GM21390 (cell line): ENCODE data around the gene PAK4.

Source experiments
- ATAC-seq: cut with Tn5 transposase; IDR thresholded peaks from one replicate; pipeline ENCODE4 v1.9.1; 2021; ENCODE audit not compliant: unreplicated experiment

PAK4 gene

DNA sequence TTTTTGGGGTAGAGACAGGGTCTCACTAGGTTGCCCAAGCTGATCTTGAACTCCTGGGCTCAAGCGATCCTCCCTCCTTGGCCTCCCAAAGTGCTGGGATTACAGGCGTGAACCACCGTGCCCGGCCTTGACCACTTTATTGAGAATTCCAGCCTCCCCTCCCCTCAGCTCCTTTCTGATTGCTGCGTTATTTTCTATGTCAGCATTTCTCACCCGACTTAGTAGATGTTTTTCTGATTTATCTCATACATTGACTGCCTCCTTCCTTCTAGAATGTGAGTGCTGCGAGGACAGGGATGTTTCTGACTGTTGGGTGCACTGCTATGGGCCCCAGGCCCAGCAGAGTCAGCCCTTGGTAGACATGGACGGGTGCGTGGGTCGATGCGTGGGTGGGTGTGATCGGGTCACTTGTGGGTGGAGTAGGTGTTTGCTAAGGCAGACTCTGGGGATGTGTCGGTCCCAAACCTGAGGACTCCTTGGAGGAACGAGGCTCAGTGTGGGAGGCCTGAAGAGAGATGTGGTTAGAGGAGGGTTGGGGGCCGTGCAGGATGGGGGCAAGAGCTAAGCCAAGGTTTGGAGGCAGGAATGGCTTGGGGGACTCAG lies 37.0 kb downstream of the PAK4 start:
- no peak for ATAC-seq

DNA sequence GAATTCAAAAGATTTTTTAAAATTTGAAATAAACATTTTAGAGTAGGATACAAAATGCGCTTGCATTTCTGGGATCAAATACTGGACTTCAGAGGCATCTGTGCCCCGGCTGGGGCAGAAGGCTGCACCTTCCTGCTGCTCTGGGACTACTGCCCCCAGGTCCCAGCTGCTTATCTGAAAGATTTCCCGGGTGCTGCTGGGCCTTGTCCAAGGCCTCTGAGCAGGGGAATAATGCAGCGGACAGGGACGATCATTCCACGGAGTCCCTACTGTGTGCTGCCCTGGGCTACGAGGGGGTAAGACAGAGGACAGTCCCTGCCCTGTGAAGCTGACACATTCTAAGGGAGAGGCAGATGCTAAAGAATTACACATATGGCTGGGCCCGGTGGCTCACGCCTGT lies 38.0 kb downstream of the PAK4 start:
- no peak for ATAC-seq

DNA sequence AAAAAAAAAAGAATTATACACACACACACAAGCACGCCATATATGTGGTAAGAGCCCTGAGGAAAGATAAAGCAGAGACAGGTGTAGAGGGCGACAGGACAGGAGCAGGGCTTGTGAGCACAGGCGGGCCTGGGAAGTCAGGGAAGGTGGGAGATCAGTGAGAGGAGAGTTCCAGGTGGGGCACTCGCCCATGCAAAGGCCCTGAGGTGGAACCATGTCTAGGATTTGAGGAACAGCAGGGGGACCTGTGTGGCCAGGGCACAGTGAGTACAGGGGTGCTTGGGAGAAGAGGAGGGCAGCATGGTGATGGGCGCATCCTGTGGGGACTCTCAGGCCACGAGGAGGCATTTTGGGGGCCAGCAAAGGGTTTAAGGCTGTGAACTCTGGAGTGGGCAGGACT lies 38.7 kb downstream of the PAK4 start:
- no peak for ATAC-seq

DNA sequence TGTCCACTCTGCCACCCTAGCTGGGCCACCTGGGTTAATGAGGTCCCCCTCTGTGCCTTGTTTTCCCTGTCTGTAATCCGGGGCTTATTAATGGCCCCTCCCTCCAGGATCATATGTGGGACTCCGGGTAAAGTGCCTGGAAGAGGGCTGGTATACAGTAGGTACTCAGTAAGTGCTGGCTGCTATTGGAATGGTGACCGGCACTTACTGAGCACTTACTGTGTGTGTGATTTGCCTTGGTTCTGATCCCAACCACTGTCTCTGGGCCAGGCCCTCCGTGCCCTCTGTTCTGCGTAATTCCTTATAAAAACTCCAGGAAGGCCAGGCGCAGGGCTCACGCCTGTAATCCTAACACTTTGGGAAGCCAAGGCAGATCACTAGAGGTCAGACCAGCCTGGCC lies 40.3 kb downstream of the PAK4 start:
- ATAC-seq, result no peak

DNA sequence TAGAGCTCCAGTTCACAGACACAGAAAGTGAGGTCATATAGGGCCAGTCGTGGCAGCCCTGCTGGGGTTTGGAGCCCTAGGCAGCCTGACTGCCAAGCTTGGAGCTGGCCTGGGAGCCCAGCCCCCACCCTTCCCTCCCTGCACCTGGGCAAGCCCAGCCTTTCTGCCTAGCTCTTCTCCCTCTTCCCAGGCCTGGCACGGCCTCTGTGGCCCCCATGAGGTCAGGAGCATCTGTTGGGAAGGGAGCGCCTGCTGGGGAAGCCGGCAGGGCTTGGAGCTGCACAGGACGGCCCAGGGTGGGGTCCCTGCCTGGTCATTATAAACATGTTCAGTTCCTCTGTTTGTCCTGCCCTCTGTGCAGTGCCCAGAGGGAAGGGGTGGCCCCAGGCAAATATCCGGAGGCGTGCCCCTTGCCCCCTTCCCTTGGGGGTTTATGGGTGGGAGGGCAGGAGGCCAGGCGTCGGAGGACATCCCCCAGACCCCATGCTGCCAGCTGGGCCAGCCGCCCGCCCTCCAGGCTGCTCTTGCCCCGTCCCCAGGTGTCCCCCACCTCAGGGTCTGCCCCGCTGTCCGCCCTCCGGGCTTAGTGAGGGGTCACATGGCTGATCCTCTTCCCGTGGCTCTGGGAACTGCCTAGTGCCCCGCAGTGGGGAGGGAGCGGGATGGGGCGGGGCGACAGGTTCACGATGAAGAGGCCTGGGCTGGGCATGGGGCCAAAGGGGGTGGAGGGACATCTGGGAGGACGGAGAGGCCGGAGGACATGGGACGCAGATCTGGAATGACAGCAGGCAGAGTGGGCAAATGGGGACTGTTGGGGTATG lies 41.2 kb downstream of the PAK4 start:
- no peak for ATAC-seq

DNA sequence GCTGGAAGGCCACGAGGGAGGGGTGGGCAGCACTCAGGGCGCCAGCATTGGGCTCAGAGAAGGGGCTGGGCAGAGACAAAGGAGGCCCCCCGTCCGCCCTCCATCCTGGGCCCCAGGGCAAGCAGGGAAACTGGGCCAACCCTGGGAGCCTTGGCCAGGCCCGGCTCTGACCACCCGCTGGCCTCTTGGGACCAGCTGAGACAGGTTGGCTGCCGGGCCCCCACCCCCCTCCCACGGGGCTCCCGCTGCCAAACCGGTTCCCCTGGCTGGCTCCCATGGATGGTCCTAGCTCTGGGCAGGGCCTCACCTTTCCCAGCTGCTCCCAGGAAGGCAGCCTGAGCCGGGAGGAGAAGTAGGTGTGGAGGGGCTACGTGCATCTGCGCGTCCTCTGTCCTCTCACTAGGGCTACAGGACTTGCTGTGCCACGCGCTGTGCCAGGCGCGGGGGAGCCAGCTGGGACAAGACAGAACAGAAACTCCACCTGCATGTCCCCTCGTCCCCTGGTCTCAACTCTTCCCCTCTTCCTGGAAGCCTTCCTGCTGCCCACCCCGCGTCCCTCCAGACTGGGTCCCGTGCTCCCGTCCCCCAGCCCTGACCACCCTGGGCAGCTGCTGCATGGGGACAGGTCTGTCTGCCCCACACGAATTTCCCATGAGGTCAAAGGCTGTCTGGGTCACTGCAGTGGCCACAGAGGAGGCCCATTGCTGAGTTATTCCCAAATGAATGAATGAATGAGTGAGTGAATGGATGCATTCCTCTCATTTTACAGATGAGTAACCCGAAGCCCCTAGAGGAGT lies 42.1 kb downstream of the PAK4 start:
- no peak for ATAC-seq

DNA sequence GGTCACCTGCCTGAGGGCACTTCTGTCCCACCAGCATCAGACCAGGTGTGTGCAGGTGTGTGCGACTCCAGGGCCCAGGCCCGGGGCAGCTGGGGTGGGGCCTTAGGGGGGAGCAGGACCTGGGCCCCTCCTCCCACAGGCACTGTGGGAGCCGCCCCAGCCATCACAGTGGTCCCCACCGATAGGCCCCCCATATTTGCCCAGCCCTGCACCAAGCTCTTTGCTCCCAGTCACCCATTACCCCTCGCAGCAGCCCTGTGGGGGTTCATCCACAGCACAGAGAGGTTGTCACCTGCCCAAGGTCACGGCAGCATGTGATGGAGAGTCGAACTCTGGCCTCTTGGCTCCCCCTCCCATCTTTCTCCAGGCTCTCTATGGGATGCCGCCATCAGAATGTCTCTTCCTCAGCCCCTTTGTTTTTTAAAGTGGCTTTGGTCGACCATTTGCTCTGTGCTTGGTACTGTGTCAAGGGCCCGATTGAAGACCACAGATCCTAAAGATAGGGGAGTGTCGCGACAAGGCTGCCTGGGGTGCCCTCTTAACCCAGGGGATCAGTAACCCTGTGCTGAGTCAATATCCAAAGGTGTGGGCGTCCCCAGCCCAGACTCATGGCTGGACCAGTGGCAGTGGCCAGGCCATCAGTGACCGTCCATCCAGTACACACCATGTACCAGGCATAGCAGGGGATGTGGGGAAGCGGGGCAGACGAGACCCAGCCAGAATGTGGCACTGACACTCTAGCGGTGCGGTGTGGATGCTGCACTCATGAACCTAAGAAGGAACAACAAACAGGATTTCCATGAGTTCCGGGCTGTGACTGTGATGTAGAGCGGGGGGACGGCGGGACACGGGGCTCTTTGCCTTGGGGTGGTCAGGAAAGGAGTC lies 42.9 kb downstream of the PAK4 start:
- ATAC-seq, result no peak

DNA sequence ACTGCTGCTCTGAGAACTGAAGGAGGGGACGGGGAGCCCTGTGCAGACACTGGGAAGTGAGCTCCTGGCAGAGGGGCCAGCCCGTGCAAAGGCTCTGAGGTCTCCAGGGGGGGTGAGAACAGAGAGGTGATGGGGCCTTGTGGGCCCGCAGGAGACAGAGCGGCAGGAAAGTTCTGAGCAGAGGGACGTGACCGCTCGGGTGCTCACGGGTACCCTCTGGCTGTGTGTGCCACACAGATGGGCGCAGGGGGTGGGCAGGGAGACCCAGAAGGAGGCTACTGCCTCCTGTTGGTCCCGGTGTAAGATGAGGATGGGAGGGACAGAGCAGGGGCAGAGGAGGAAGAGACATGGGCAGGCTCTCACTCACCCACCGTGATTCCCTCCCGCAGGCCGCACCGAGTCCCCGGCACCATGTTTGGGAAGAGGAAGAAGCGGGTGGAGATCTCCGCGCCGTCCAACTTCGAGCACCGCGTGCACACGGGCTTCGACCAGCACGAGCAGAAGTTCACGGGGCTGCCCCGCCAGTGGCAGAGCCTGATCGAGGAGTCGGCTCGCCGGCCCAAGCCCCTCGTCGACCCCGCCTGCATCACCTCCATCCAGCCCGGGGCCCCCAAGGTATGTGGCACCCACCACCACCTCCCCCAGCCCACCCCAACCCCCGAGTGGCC lies 43.7 kb downstream of the PAK4 start:
- no peak for ATAC-seq

DNA sequence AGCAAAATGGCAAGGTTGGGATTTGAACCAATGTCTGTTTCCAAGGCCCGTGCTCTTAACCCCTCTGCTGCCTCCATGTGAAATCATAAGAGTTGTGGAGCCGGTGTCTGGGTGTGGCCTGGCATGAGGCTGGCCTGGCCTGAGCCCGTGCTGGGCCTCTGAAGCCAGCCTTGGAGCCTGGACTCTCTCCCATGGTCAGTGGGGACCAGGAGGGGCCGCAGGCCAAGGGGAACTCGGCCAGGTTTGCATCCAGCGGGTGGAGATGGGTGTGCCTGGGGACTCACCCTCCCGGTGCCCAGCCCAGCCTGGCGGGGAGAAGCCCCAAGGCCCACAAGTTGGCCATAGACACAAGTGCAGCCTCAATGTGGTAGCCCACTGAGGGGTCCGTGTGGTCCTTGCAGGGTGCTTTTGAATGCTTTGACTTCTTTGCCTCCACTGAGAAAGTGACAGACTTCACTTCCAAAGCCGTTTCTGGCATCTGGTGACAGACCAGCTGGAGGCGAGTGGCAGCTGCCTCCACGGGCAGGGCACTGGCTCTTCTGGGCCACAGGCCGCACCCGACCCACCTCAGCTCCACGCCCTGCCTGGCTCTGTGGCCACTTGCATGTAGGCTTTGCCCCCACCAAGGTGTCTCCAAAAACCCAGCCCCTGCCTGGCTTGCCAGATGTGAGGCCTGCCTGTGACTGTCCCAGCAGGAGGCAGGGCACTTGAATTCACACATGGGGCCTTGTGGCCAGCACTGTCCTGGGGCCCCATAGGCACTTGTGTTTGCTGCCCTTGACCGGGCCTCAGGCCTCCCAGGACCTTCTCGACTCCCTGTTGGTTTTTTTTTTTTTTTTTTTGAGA lies 45.0 kb downstream of the PAK4 start:
- no peak for ATAC-seq

DNA sequence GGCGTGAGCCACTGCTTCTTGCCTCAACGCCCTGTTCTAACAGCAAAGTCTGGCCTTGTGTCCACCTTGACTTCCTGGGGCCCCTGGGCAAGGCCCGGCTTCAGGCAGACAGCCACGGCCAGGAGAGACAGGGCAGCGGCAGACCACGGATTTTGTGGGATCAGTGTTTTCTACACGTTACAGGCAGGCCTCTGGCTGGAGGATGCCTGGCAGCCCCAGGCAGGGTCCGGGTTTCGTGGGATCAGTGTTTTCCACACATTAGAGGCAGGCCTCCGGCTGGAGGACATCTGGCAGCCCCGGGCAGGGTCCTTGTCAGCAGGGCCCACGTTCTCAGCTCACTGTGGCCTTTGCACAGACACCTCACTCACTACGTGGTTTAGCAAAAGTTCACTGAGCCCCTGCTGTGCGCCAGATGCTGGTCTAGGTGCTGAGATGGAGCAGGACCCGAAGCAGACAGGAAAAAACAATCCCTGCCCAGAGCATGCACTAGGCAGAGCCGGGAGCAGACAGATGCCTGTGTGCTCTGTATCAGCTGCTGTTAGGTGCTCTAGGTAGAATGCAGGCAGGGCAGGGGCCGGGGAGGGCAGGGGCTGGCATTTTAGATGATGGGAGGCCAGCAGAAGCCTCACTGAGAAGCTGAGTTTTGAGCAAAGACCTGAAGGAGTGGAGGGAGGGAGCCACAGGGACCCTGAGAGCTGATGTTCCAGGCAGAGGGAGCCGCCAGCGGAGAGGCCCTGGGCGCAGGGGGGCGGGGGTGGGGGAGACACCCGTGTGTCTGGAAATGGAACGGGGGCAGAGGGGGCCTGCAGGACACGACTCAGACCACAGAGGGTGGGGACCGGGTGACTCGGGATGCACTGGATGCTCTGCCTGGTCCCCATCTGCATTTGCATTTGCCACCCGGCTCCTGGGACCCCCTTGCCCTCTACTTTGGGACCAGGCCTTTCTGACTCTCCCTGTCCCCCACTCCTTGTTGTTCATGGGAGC lies 46.2 kb downstream of the PAK4 start:
- ATAC-seq, result no peak

DNA sequence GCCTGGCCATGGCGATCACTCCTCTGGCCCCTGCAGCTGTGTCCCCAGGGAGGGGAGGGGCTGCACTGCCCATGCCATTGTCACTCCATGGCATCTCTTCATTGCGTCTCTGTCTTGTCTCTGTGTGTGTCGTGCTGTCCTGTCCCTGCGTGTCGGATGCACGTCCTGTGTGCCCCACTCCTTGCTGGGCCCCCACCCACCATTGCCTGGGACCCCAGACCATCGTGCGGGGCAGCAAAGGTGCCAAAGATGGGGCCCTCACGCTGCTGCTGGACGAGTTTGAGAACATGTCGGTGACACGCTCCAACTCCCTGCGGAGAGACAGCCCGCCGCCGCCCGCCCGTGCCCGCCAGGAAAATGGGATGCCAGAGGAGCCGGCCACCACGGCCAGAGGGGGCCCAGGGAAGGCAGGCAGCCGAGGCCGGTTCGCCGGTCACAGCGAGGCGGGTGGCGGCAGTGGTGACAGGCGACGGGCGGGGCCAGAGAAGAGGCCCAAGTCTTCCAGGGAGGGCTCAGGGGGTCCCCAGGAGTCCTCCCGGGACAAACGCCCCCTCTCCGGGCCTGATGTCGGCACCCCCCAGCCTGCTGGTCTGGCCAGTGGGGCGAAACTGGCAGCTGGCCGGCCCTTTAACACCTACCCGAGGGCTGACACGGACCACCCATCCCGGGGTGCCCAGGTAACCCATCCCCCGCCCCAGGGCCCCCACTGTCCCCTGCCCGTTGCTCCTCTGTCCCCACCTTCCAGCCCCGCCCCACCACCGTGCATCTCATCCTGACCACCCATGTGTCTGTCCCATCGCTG lies 47.3 kb downstream of the PAK4 start:
- ATAC-seq, result no peak

DNA sequence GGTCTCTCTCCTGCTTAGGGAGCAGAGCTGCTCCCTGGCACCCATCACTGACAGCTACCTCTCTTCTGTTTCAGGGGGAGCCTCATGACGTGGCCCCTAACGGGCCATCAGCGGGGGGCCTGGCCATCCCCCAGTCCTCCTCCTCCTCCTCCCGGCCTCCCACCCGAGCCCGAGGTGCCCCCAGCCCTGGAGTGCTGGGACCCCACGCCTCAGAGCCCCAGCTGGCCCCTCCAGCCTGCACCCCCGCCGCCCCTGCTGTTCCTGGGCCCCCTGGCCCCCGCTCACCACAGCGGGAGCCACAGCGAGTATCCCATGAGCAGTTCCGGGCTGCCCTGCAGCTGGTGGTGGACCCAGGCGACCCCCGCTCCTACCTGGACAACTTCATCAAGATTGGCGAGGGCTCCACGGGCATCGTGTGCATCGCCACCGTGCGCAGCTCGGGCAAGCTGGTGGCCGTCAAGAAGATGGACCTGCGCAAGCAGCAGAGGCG lies 48.0 kb downstream of the PAK4 start:
- no peak for ATAC-seq

DNA sequence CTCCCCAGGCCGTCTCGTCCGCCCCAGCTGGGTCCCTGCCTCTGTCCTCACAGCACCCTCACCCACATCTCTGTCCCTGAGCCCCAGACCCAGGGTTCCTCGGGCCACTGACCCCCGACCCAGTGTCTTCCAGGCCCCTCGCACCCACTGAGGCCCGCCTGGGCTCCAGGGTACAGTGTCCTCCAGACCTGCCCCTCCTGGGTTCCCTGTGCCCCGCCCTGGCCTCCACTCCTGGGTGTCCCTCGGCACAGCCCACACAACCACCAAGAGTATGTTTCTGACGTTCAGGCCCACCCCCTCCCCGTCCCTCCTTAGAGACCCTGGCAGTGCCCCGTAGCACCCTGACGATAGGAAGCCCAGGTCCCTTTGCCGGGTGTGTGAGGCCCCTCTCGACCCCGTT lies 48.6 kb downstream of the PAK4 start:
- ATAC-seq, result no peak

DNA sequence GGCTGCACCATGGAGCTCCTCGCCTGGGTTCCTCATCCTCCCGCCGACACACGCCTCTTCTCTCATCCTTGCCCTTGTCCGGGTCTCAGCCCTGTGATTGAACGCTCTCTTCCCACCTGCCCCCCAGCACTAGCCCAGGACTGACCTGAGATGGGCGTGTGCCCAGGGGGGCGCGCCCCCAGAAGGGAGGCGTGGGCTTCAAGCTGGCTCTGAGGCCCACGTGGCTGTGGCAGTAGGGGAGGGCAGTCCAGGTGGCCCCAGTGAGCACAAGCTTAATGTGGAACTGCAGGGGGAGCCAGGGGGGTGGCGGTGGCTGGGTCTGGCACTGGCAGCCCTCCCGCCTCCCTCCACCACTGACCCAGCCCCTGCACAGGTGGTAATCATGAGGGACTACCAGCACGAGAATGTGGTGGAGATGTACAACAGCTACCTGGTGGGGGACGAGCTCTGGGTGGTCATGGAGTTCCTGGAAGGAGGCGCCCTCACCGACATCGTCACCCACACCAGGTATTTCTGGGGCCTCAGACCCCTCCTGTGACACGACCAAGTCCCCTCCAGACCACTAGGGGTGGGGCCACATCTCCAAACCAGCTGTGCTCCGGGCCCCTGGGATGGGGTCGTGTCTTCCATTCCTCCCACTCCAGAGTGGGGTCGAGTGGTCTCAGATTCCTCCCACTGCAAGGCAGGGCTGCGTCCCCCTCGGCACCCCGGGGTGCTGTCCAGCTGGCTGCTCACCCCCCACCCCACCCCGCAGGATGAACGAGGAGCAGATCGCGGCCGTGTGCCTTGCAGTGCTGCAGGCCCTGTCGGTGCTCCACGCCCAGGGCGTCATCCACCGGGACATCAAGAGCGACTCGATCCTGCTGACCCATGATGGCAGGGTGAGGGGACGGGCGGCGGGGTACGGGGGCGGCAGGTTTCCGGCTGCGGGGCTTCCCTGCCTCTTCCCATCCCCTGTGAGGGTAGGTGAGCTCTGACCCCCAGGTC lies 49.3 kb downstream of the PAK4 start:
- ATAC-seq, result no peak

DNA sequence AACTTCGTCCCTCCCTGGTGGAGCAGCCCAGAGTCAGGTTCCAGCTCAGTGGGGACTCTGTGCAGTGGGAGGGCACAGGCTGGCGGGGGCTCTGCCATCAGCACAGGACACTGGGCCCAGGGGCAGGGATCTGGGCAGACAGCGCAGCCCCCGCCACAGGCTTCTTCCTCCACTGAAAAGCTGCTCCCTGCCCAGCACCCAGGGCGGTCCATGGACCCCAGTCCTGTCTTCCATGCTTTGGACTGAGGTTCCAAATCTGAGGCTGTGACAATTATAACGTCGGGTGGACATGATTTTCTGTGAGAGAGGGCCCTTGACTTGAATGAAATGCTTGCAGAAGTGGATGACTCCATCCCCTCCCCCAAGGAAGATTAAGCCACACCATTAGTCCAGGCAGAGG lies 50.0 kb downstream of the PAK4 start:
- no peak for ATAC-seq

DNA sequence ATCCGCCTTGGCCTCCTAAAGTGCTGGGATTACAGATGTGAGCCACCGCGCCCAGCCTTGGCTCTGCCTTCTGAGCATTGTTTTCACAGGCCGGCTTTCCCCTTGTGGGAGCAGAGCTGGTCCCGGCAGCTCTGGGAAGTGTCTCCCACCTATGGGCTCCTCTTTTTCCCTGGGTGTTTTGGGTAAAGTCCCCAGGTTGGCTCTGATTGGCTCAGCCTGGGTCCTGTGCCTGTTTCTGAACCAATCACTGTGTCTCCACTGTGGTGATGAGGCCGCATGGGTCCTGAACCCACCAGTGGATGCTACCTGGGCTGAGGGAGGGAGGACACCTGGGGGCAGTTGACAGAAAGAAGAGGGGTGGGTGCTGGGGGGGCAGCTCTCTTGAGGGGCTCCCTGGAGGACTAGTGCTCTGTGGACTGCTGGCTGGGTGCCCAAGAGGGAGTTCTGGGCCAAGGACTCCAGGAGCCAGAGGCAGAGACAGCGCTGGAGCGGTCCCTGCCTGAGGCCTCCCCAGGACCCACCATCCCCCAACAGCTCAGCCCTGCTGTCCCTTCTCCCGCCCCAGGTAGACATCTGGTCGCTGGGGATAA lies 51.6 kb downstream of the PAK4 start:
- ATAC-seq, result no peak
